ENCODE data around the gene OXSR1. TPM values are rescaled to one million over a fixed set of nuclear protein-coding genes. Genes with fewer than 3 reads are reported as not detected.

The OXSR1 gene
- total and polyA plus RNA-seq, 2 of the 13 experiments (the other 11 are each of a cell fraction or from before 2014, with no cell fraction given): 27.4 to 32.6 TPM

- no peak for TF ChIP-seq ZNF672 (CRISPR knock-in tag; IDR thresholded peaks at IDR 0.05)
- no peak for TF ChIP-seq PCBP1 (IDR thresholded peaks at IDR 0.05; ENCODE audit: borderline replicate concordance, low read depth, low read length)
- no peak for TF ChIP-seq NFIC (IDR thresholded peaks at IDR 0.05; ENCODE audit: low read length)
- TF ChIP-seq NR2C2 (CRISPR knock-in tag; IDR thresholded peaks at IDR 0.05; ENCODE audit: borderline replicate concordance): no peak
- 0 out of 2 replicates have a peak, but pooled peaks have one; percentile 65 for TF ChIP-seq CC2D1A (CRISPR knock-in tag; IDR thresholded peaks at IDR 0.05)
- TF ChIP-seq ZNF160 (CRISPR knock-in tag; IDR thresholded peaks at IDR 0.05): no peak
- TF ChIP-seq KAT7 (CRISPR knock-in tag; IDR thresholded peaks at IDR 0.05; ENCODE audit: borderline replicate concordance): peak; percentile 83; the same call in 1 of the 2 replicates
- TF ChIP-seq TFAP4 (IDR thresholded peaks at IDR 0.05; ENCODE audit: borderline replicate concordance, low read depth): peak; percentile 17; the same call in 1 of the 2 replicates
- TF ChIP-seq ZNF263 (CRISPR knock-in tag; IDR thresholded peaks at IDR 0.05): no peak
- no peak for TF ChIP-seq REXO4 (CRISPR knock-in tag; IDR thresholded peaks at IDR 0.05; ENCODE audit: borderline replicate concordance)
- 0 out of 2 replicates have a peak, but pooled peaks have one; percentile 35 for TF ChIP-seq ZNF614 (CRISPR knock-in tag; IDR thresholded peaks at IDR 0.05; ENCODE audit: borderline replicate concordance)
- TF ChIP-seq, protein P1, sequence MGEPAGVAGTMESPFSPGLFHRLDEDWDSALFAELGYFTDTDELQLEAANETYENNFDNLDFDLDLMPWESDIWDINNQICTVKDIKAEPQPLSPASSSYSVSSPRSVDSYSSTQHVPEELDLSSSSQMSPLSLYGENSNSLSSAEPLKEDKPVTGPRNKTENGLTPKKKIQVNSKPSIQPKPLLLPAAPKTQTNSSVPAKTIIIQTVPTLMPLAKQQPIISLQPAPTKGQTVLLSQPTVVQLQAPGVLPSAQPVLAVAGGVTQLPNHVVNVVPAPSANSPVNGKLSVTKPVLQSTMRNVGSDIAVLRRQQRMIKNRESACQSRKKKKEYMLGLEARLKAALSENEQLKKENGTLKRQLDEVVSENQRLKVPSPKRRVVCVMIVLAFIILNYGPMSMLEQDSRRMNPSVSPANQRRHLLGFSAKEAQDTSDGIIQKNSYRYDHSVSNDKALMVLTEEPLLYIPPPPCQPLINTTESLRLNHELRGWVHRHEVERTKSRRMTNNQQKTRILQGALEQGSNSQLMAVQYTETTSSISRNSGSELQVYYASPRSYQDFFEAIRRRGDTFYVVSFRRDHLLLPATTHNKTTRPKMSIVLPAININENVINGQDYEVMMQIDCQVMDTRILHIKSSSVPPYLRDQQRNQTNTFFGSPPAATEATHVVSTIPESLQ (CRISPR knock-in tag; conservative IDR thresholded peaks at IDR 0.05): no peak; the same call in 1 of the 2 replicates
- no peak for TF ChIP-seq ZBTB3 (CRISPR knock-in tag; IDR thresholded peaks at IDR 0.05; ENCODE audit: borderline replicate concordance, low read depth)
- peak; percentile 10; the same call in 1 of the 2 replicates for TF ChIP-seq ZMAT3 (CRISPR knock-in tag; conservative IDR thresholded peaks at IDR 0.05)
- TF ChIP-seq HNRNPL (IDR thresholded peaks at IDR 0.05; ENCODE audit: low read depth, low read length): 0 out of 2 replicates have a peak, but pooled peaks have one; percentile 51
- no peak for TF ChIP-seq JARID2 (CRISPR knock-in tag; IDR thresholded peaks at IDR 0.05; ENCODE audit: insufficient replicate concordance)
- TF ChIP-seq AHR (CRISPR knock-in tag; IDR thresholded peaks at IDR 0.05): no peak
- no peak for TF ChIP-seq ZNF251 (CRISPR knock-in tag; IDR thresholded peaks at IDR 0.05)
- TF ChIP-seq THAP7 (CRISPR knock-in tag; IDR thresholded peaks at IDR 0.05): no peak
- 0 out of 2 replicates have a peak, but pooled peaks have one; percentile 33 for TF ChIP-seq ZSCAN20 (CRISPR knock-in tag; IDR thresholded peaks at IDR 0.05; ENCODE audit: borderline replicate concordance)
- TF ChIP-seq ZMYM2 (CRISPR knock-in tag; IDR thresholded peaks at IDR 0.05): no peak
- no peak for TF ChIP-seq ZSCAN29 (CRISPR knock-in tag; conservative IDR thresholded peaks at IDR 0.05)
- TF ChIP-seq SP4 (CRISPR knock-in tag; IDR thresholded peaks at IDR 0.05): peak; percentile 73
- TF ChIP-seq KLF12 (CRISPR knock-in tag; IDR thresholded peaks at IDR 0.05; ENCODE audit: borderline replicate concordance): 0 out of 2 replicates have a peak, but pooled peaks have one; percentile 41
- TF ChIP-seq ZNF20 (CRISPR knock-in tag; IDR thresholded peaks at IDR 0.05): no peak
- TF ChIP-seq, protein P2, sequence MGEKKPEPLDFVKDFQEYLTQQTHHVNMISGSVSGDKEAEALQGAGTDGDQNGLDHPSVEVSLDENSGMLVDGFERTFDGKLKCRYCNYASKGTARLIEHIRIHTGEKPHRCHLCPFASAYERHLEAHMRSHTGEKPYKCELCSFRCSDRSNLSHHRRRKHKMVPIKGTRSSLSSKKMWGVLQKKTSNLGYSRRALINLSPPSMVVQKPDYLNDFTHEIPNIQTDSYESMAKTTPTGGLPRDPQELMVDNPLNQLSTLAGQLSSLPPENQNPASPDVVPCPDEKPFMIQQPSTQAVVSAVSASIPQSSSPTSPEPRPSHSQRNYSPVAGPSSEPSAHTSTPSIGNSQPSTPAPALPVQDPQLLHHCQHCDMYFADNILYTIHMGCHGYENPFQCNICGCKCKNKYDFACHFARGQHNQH (CRISPR knock-in tag; IDR thresholded peaks at IDR 0.05): 0 out of 2 replicates have a peak, but pooled peaks have one; percentile 27
These were observed 26.8 kb upstream of the OXSR1 start, which contains the start of gene MYD88 (continued) for GRCh38 chr3:38138349-38139190.
